OCI-LY1 (cell line): Measurements from ENCODE around the gene CCNL2.

Experiments used
- EZH2 ChIP-seq: fragments of 200-600 bp; sonication (generic), shearing (Covaris generic); IDR thresholded peaks from 2 replicates; pipeline ENCODE4 v1.8.0; 2017; ENCODE audit warnings: borderline replicate concordance, mixed run types, mild to moderate bottlenecking, antibody characterized with exemption, low read length, moderate library complexity, mixed read lengths
- TF ChIP-seq, protein P1 (sequence below): fragments of 200-600 bp; sonication (generic), shearing (Covaris generic); IDR thresholded peaks from 2 replicates; pipeline ENCODE4 v1.5.1; 2017; ENCODE audit warnings: mild to moderate bottlenecking, antibody characterized with exemption, low read length, moderate library complexity, mixed read lengths

DNA sequence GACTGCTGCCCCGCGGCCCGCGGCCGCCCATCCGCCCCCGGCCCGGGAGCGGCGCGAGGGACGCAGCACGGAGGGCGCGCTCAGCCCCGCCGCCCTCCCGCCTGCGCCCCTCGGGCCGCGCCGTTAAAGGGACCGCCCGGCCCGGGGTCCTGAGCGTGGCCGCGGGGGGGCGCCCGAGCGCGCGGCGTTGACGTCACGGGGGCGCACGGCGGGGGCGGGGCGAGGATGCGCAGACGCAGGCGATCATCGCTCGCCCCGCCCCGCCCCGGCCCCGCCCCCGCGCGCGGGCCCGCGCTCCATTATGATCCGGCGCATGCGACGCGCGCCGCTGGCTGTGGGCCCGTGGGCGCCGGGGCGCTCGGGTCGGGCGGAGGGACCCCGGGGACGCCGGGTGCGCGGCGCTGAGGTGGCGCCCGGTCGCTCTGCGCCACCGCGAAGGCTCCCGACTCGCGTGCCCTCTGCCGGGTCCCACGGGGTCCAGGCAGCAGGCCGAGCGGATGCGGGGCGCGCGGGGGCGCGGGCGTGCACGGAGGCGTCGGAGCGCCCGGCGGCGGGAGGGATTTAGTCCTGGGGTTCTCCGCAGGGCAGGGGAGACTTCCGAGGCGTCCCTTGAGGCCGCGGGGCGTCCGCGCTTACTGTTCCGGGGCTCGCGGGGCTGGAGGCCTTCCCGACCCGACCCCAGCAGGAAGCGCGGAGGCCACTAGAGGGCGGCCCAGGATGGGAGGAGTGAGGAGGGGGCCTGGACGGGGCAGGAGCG, 49.7 kb downstream of the CCNL2 start, which contains the start of gene DVL1:
- TF ChIP-seq, protein P1, sequence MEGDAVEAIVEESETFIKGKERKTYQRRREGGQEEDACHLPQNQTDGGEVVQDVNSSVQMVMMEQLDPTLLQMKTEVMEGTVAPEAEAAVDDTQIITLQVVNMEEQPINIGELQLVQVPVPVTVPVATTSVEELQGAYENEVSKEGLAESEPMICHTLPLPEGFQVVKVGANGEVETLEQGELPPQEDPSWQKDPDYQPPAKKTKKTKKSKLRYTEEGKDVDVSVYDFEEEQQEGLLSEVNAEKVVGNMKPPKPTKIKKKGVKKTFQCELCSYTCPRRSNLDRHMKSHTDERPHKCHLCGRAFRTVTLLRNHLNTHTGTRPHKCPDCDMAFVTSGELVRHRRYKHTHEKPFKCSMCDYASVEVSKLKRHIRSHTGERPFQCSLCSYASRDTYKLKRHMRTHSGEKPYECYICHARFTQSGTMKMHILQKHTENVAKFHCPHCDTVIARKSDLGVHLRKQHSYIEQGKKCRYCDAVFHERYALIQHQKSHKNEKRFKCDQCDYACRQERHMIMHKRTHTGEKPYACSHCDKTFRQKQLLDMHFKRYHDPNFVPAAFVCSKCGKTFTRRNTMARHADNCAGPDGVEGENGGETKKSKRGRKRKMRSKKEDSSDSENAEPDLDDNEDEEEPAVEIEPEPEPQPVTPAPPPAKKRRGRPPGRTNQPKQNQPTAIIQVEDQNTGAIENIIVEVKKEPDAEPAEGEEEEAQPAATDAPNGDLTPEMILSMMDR = peak; percentile 51
- no peak for TF ChIP-seq EZH2
